Activated naive CD4-positive, alpha-beta T cell treated with anti-CD3 and anti-CD28 coated beads, Interleukin-2, amount 10 ng/mL, durations not matched to agents 7 days and 5 days (primary cell): ENCODE results near the gene PSME1.

ENCODE experiments used
- CTCF ChIA-PET: fragments of 350-600 bp; sonication (Branson Sonifier 250); formaldehyde crosslinking; loops from one replicate; lab custom pipeline; 2021; ENCODE audit warnings: antibody characterized with exemption; lab: Charles Lee
- DNase-seq: peaks from one replicate; pipeline ENCODE4 v3.0.0-alpha.2; 2020
- H3K27ac Mint-ChIP-seq: one replicate; pipeline ENCODE4 v1.8.0; 2021; ENCODE audit warnings: mild to moderate bottlenecking, moderate library complexity, mixed read lengths
- H3K27me3 Mint-ChIP-seq: one replicate; pipeline ENCODE4 v1.8.0; 2021; ENCODE audit warnings: mild to moderate bottlenecking, mixed read lengths
- H3K36me3 Mint-ChIP-seq: one replicate; pipeline ENCODE4 v1.8.0; 2021; ENCODE audit warnings: mixed read lengths
- H3K4me1 Mint-ChIP-seq: one replicate; pipeline ENCODE4 v1.8.0; 2021; ENCODE audit warnings: mixed read lengths
- H3K4me3 Mint-ChIP-seq: one replicate; pipeline ENCODE4 v1.8.0; 2021; ENCODE audit warnings: mild to moderate bottlenecking, moderate library complexity, mixed read lengths
- H3K9me3 Mint-ChIP-seq: one replicate; pipeline ENCODE4 v1.8.0; 2021; ENCODE audit warnings: mixed read lengths

The PSME1 gene

DNA sequence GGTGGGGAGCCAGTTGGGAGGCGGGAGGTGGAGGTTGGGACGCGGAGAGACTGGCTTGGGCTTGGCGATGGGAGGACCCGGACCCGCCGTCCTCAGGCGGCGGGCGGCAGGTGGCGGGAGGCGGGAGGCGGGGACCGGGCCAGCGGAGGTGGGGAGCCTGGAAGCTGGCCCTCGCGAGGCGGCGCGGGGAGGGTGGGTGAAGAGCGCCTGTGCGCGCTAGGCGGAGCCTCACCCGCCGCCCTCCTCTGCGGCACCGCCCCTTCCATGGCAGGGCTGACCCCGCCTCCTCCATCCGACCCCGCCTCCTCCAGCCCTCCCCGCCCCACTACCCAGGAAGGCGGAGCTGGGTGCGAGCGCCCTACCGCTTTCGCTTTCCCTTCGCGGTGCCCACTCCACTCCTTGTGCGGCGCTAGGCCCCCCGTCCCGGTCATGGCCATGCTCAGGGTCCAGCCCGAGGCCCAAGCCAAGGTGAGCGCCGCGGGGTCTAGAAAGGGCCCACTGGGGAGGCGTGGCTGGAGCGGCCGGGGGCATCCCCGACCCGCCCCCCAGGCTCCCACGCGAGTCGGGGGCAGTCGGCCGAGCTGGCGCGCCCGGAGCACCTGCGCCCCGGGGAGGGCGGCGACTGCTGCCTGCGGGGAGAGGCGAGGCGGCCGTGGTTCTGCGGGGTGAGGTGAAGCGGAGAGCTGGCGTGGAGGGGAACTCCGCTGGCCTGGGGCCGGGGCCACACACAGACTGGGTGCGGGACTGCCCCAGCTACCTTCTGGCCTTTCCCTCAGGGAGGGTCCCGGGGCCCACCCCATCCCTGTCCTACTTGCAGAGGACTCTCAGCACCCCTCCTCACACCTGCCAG, at the start of gene PSME1:
Gene PSME1, plus strand, starts transcription at position 361 of the 850 bp plus-strand sequence. Its CDS starts 69 bp downstream, at position 430.
- Mint-ChIP-seq H3K27me3 (no peaks in the 10 kb centered on the region), H3K36me3 (peaks cover 37% of the 10 kb centered on the region), H3K27ac (peak within 1 kb of the TSS; percentile 93), H3K4me3 (peak within 1 kb of the TSS; percentile 93), H3K4me1 (peaks cover 66% of the 10 kb centered on the region), H3K9me3 (no peaks in the 10 kb centered on the region)
- peak; percentile 96 for DNase-seq
- CTCF ChIA-PET: interaction anchor here (0.8 to 4.0 kb wide), 8 partner anchors 10 to 78 kb away, joined by 3 to 16 read pairs (median 5); partner anchors contain the start of genes DCAF11, IRF9, NRL and PSME2

GRCh38 chr14:24087004-24087403, 49.0 kb upstream of the PSME1 start:
- CTCF ChIA-PET: interaction anchor here (1.2 to 3.1 kb wide), 3 partner anchors 21 to 29 kb away, joined by 3 to 25 read pairs (median 6); no protein-coding TSS in a partner anchor
- H3K27ac Mint-ChIP-seq: no peak overlapping the region
- H3K4me3 Mint-ChIP-seq: no peak overlapping the region
- no peak for DNase-seq
- peaks cover 27% of the 10 kb centered on the region for H3K27me3 Mint-ChIP-seq
- peaks cover 11% of the 10 kb centered on the region for H3K4me1 Mint-ChIP-seq
- no peaks in the 10 kb centered on the region for H3K9me3 Mint-ChIP-seq
- H3K36me3 Mint-ChIP-seq: no peaks in the 10 kb centered on the region

GRCh38 chr14:24088095-24088494, 47.9 kb upstream of the PSME1 start:
- no peak for DNase-seq
- peaks cover 16% of the 10 kb centered on the region for H3K27me3 Mint-ChIP-seq
- no peaks in the 10 kb centered on the region for H3K36me3 Mint-ChIP-seq
- H3K9me3 Mint-ChIP-seq: no peaks in the 10 kb centered on the region
- no peak overlapping the region for H3K27ac Mint-ChIP-seq
- peaks cover 16% of the 10 kb centered on the region for H3K4me1 Mint-ChIP-seq
- CTCF ChIA-PET: interaction anchor here (1.0 to 11.8 kb wide), 3 partner anchors 15 to 31 kb away, joined by 3 to 187 read pairs (median 18); no protein-coding TSS in a partner anchor
- H3K4me3 Mint-ChIP-seq: no peak overlapping the region

- Mint-ChIP-seq H3K27me3 (peaks cover 4% of the 10 kb centered on the region), H3K9me3 (no peaks in the 10 kb centered on the region), H3K27ac (no peak overlapping the region), H3K4me1 (peaks cover 24% of the 10 kb centered on the region), H3K36me3 (peaks cover 2% of the 10 kb centered on the region), H3K4me3 (no peak overlapping the region)
- CTCF ChIA-PET: interaction anchor here (0.8 to 11.8 kb wide), 11 partner anchors 12 to 76 kb away, joined by 3 to 240 read pairs (median 6); partner anchors contain the start of genes CPNE6, IRF9 and PSME1
- DNase-seq: no peak
Observed at GRCh38 chr14:24089890-24090289, 46.1 kb upstream of the PSME1 start.

DNA sequence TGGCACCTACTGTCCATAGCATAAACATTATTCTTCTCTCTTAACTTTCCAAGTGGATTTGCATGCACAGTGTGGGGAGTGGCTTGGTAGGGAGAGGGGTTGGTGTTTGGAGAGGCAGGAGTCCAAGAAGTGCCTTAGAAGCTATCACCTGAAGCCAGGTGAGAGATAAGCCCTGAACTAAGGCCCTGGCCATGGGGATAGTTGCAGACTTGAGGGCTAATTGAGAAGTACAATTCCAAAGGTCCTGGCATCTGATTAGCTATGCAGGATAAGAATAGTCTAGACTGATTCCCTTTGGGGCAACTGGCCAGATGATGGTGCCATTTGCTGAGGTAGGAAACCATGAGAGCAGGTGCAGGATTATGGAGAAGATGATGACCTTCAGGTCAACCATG, 43.9 kb upstream of the PSME1 start:
- no peak for DNase-seq
- Mint-ChIP-seq H3K4me1 (peaks cover 39% of the 10 kb centered on the region), H3K27ac (no peak overlapping the region), H3K36me3 (peaks cover 16% of the 10 kb centered on the region), H3K27me3 (no peaks in the 10 kb centered on the region), H3K4me3 (no peak overlapping the region), H3K9me3 (no peaks in the 10 kb centered on the region)
- CTCF ChIA-PET: interaction anchor here (0.5 to 11.8 kb wide), 9 partner anchors 9 to 289 kb away, joined by 3 to 240 read pairs (median 14); partner anchors contain the start of genes CPNE6, IRF9 and TM9SF1

- CTCF ChIA-PET: interaction anchor here (0.5 to 11.8 kb wide), 9 partner anchors 15 to 316 kb away, joined by 3 to 240 read pairs (median 6); partner anchors contain the start of genes CPNE6, IRF9 and TM9SF1
- Mint-ChIP-seq H3K9me3 (no peaks in the 10 kb centered on the region), H3K4me1 (peaks cover 39% of the 10 kb centered on the region), H3K36me3 (peaks cover 16% of the 10 kb centered on the region), H3K27ac (peak overlapping the region; percentile 92), H3K27me3 (no peaks in the 10 kb centered on the region), H3K4me3 (peak overlapping the region; percentile 92)
- DNase-seq: no peak
Observed at GRCh38 chr14:24092505-24093206, 43.3 kb upstream of the PSME1 start.

- Mint-ChIP-seq H3K27me3 (no peaks in the 10 kb centered on the region), H3K9me3 (no peaks in the 10 kb centered on the region), H3K27ac (peak overlapping the region; percentile 92), H3K4me3 (peak overlapping the region; percentile 92), H3K36me3 (peaks cover 18% of the 10 kb centered on the region), H3K4me1 (peaks cover 39% of the 10 kb centered on the region)
- DNase-seq: no peak
- CTCF ChIA-PET: interaction anchor here (0.6 to 11.8 kb wide), 7 partner anchors 14 to 315 kb away, joined by 3 to 240 read pairs (median 6); partner anchors contain the start of genes CPNE6, EMC9, IRF9 and TM9SF1
Observed at GRCh38 chr14:24093207-24093900, 42.6 kb upstream of the PSME1 start.

DNA sequence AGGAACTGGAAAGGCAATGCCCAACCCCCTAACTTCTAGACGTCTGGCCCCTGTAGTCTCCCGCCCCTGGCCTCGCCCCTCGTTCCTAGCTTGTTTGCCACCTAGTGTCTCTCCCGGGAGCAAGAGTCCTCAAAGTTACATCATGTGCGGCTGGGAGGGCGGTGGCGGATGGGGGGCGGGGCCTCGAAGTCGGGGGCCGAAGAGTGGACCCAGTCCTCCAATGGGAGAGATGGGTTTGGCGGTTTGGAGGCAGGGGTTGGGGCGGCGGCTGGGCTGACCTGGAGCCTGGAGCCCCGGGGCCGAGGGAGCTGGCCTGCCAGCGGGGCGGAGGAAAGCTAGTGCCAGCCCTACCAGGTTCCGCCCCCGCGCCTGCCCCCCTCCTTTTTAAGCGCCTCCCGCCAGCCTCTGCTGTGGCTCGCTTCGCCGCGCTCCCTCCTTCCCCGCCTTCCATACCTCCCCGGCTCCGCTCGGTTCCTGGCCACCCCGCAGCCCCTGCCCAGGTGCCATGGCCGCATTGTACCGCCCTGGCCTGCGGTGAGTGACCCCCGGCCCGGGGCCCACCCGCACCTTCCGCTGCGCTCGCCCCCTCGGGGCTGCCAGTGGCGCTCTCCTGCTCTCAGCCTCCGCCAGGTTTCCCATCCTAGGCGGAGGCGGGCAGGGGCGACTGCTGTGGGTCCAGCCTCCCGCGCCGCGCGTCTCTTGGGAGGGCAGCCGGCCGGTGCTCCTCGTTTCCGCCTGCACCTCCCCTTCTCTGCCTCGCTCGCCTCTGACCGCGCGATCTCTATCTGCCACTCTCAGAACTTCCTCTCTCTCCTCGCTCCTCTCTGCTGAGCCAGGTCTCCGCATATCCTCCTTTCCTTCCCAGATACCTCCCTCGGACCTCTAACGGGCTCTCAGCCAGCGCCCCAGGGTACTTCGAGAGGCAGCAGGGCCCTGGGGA, 41.8 kb upstream of the PSME1 start, which contains the start of gene PCK2:
Gene PCK2, plus strand, starts transcription at position 411 of the 940 bp plus-strand sequence. Its CDS starts 95 bp downstream, at position 506.
- Mint-ChIP-seq H3K4me1 (peaks cover 39% of the 10 kb centered on the region), H3K27ac (peak within 1 kb of the TSS; percentile 92), H3K4me3 (peak within 1 kb of the TSS; percentile 92), H3K27me3 (no peaks in the 10 kb centered on the region), H3K36me3 (peaks cover 22% of the 10 kb centered on the region), H3K9me3 (no peaks in the 10 kb centered on the region)
- DNase-seq: peak; percentile 86
- CTCF ChIA-PET: interaction anchor here (0.8 to 11.8 kb wide), 6 partner anchors 13 to 47 kb away, joined by 3 to 240 read pairs (median 56); partner anchors contain the start of genes CPNE6, DCAF11, EMC9 and NRL

- CTCF ChIA-PET: interaction anchor here (0.7 to 11.8 kb wide), 6 partner anchors 12 to 48 kb away, joined by 3 to 240 read pairs (median 56); partner anchors contain the start of genes CPNE6, DCAF11 and NRL
- H3K36me3 Mint-ChIP-seq: peaks cover 28% of the 10 kb centered on the region
Observed at GRCh38 chr14:24094841-24095270, 41.1 kb upstream of the PSME1 start.

GRCh38 chr14:24095271-24096068, 40.5 kb upstream of the PSME1 start:
- Mint-ChIP-seq H3K27ac (peak overlapping the region; percentile 92), H3K4me1 (peaks cover 35% of the 10 kb centered on the region), H3K4me3 (peak overlapping the region; percentile 92)

More at GRCh38 chr14:24094841-24095270, 41.1 kb upstream of the PSME1 start:
- DNase-seq: no peak
- peaks cover 37% of the 10 kb centered on the region for H3K4me1 Mint-ChIP-seq
- H3K4me3 Mint-ChIP-seq: peak overlapping the region; percentile 92
- H3K9me3 Mint-ChIP-seq: no peaks in the 10 kb centered on the region
- H3K27ac Mint-ChIP-seq: peak overlapping the region; percentile 92
- H3K27me3 Mint-ChIP-seq: no peaks in the 10 kb centered on the region

GRCh38 chr14:24096545-24097181, 39.3 kb upstream of the PSME1 start:
- CTCF ChIA-PET: interaction anchor here (11.8 kb wide), 1 partner anchor 11 kb away, joined by 187 read pairs; no protein-coding TSS in a partner anchor
- H3K27me3 Mint-ChIP-seq: no peaks in the 10 kb centered on the region
- H3K9me3 Mint-ChIP-seq: no peaks in the 10 kb centered on the region
- H3K36me3 Mint-ChIP-seq: peaks cover 42% of the 10 kb centered on the region
- DNase-seq: no peak
- peak overlapping the region; percentile 38 for H3K27ac Mint-ChIP-seq
- H3K4me1 Mint-ChIP-seq: peaks cover 32% of the 10 kb centered on the region
- peak overlapping the region; percentile 46 for H3K4me3 Mint-ChIP-seq

More at GRCh38 chr14:24095271-24096068, 40.5 kb upstream of the PSME1 start:
- DNase-seq: peak; percentile 65
- no peaks in the 10 kb centered on the region for H3K9me3 Mint-ChIP-seq
- peaks cover 33% of the 10 kb centered on the region for H3K36me3 Mint-ChIP-seq
- CTCF ChIA-PET: interaction anchor here (0.7 to 11.8 kb wide), 6 partner anchors 12 to 48 kb away, joined by 3 to 240 read pairs (median 56); partner anchors contain the start of genes CPNE6, DCAF11 and NRL
- no peaks in the 10 kb centered on the region for H3K27me3 Mint-ChIP-seq
